Fibroblast of the aortic adventitia (primary cell): Measurements from ENCODE around the gene DGLUCY. TPM values are rescaled to one million over a fixed set of nuclear protein-coding genes. Genes with fewer than 3 reads are reported as not detected.
"Not testable (repeated sequence)": the region's sequence is repeated elsewhere in the genome, so short reads cannot be mapped to it uniquely, and the experiment has no call there.

Experiments
- DNase-seq: peaks from one replicate; pipeline ENCODE4 v3.0.0-alpha.2; 2010; ENCODE audit warnings: low read depth
- H3K4me3 ChIP-seq: 2 replicates; pipeline ENCODE4 v1.5.1; 2011; ENCODE audit warnings: low read depth, mild to moderate bottlenecking, control low read depth, low read length, moderate library complexity
- CTCF ChIP-seq: IDR thresholded peaks from 2 replicates; pipeline ENCODE4 v1.5.1; 2011; ENCODE audit warnings: mild to moderate bottlenecking, low read length, control low read depth, inconsistent platforms; ENCODE audit not compliant: insufficient read depth
- total RNA-seq: library from RNA; depleted of rRNA; stranded (reverse); fragments of >200 nt; gene quantifications from 2 replicates; pipeline ENCODE4 v1.2.3, GENCODE V29; 2012; ENCODE audit warnings: low replicate concordance

The DGLUCY gene
- total RNA-seq, 1 donor = 42.6 TPM

GRCh38 chr14:91116913-91117588 lies 3.2 kb downstream of the DGLUCY start:
- no peak overlapping the region for H3K4me3 ChIP-seq
- TF ChIP-seq CTCF = no peak
- peak; percentile 55 for DNase-seq

- no peak for DNase-seq
- no peak for TF ChIP-seq CTCF
- H3K4me3 ChIP-seq = no peak overlapping the region
These were observed 4.1 kb downstream of the DGLUCY start for GRCh38 chr14:91117960-91118359.

GRCh38 chr14:91118511-91119068 lies 4.7 kb downstream of the DGLUCY start:
- no peak for DNase-seq
- no peak for TF ChIP-seq CTCF
- H3K4me3 ChIP-seq = no peak overlapping the region

GRCh38 chr14:91119556-91120311 lies 5.9 kb downstream of the DGLUCY start:
- no peak overlapping the region for H3K4me3 ChIP-seq
- peak; percentile 91 for DNase-seq
- TF ChIP-seq CTCF = no peak

GRCh38 chr14:91123201-91123600 lies 9.3 kb downstream of the DGLUCY start:
- no peak for TF ChIP-seq CTCF
- DNase-seq = no peak
- no peak overlapping the region for H3K4me3 ChIP-seq

GRCh38 chr14:91124406-91125270 lies 10.8 kb downstream of the DGLUCY start:
- not testable (repeated sequence) for DNase-seq, H3K4me3 ChIP-seq
